HEK293 (cell line): ENCODE measurements around the gene RBM14.

Experiments
- BCL11A ChIP-seq: fragments of 450-650 bp; formaldehyde crosslinking; IDR thresholded peaks from 2 replicates; pipeline ENCODE4 v1.5.1; 2016; ENCODE audit warnings: low read depth, missing biosample characterization, missing genetic modification characterization
- KLF1 ChIP-seq: fragments of 450-650 bp; formaldehyde crosslinking; IDR thresholded peaks from 2 replicates; pipeline ENCODE4 v1.5.1; 2016; ENCODE audit warnings: missing biosample characterization, missing genetic modification characterization
- SALL2 ChIP-seq: fragments of 450-650 bp; formaldehyde crosslinking; IDR thresholded peaks from 2 replicates; pipeline ENCODE4 v1.5.0; 2017; ENCODE audit warnings: missing biosample characterization, mild to moderate bottlenecking, missing genetic modification characterization, borderline replicate concordance
- ZFP37 ChIP-seq: fragments of 450-650 bp; formaldehyde crosslinking; IDR thresholded peaks from 2 replicates; pipeline ENCODE4 v1.5.1; 2016; ENCODE audit warnings: missing biosample characterization, missing genetic modification characterization
- ZFP69B ChIP-seq: fragments of 450-650 bp; formaldehyde crosslinking; IDR thresholded peaks from 2 replicates; pipeline ENCODE4 v1.5.1; 2016; ENCODE audit warnings: missing biosample characterization, missing genetic modification characterization
- ZNF121 ChIP-seq: fragments of 450-650 bp; formaldehyde crosslinking; IDR thresholded peaks from 2 replicates; pipeline ENCODE4 v1.5.1; 2016; ENCODE audit warnings: missing biosample characterization, missing genetic modification characterization
- ZNF2 ChIP-seq: fragments of 450-650 bp; formaldehyde crosslinking; IDR thresholded peaks from 2 replicates; pipeline ENCODE4 v1.5.1; 2016; ENCODE audit warnings: missing biosample characterization, missing genetic modification characterization
- ZNF311 ChIP-seq: fragments of 450-650 bp; formaldehyde crosslinking; IDR thresholded peaks from 2 replicates; pipeline ENCODE4 v1.5.1; 2017; ENCODE audit warnings: missing biosample characterization, missing genetic modification characterization, borderline replicate concordance
- ZNF324 ChIP-seq: fragments of 450-650 bp; formaldehyde crosslinking; IDR thresholded peaks from 2 replicates; pipeline ENCODE4 v1.5.1; 2016; ENCODE audit warnings: missing biosample characterization, missing genetic modification characterization
- ZNF76 ChIP-seq: fragments of 450-650 bp; formaldehyde crosslinking; IDR thresholded peaks from 2 replicates; pipeline ENCODE4; 2016; ENCODE audit warnings: low read depth, missing biosample characterization, missing genetic modification characterization, borderline replicate concordance
- TF ChIP-seq, protein P1 (sequence below): fragments of 450-650 bp; formaldehyde crosslinking; IDR thresholded peaks from 2 replicates; pipeline ENCODE4 v1.5.1; 2016; ENCODE audit warnings: missing biosample characterization, missing genetic modification characterization
- TF ChIP-seq, protein P2 (sequence below): fragments of 450-650 bp; IDR thresholded peaks from 2 replicates; pipeline ENCODE4 v1.5.1; 2018; ENCODE audit warnings: missing biosample characterization, missing genetic modification characterization
- TF ChIP-seq, protein P3 (sequence below): fragments of 450-650 bp; formaldehyde crosslinking; optimal IDR thresholded peaks from 2 replicates; pipeline ENCODE3; 2016; ENCODE audit warnings: missing biosample characterization, mild to moderate bottlenecking, missing genetic modification characterization

DNA sequence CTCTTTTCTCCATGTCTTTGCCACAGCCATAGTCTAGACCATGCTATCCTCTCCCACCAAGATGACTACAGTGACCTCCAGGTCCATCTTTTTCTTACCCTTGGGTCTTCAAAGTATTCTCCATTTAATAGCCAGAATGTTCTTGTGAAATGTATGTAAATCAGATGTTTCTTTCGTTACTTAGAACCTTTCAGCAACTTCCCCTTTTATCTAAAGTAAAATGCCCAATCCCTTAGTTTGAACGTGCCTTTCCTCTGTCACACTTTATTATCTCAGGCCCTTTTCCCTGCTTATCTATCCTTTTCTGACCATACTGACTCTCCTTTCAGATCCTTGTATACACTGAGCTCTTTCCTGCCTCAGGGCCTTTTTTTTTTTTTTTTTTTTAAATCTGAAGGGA, 43.3 kb downstream of the RBM14 start:
- TF ChIP-seq, protein P1, sequence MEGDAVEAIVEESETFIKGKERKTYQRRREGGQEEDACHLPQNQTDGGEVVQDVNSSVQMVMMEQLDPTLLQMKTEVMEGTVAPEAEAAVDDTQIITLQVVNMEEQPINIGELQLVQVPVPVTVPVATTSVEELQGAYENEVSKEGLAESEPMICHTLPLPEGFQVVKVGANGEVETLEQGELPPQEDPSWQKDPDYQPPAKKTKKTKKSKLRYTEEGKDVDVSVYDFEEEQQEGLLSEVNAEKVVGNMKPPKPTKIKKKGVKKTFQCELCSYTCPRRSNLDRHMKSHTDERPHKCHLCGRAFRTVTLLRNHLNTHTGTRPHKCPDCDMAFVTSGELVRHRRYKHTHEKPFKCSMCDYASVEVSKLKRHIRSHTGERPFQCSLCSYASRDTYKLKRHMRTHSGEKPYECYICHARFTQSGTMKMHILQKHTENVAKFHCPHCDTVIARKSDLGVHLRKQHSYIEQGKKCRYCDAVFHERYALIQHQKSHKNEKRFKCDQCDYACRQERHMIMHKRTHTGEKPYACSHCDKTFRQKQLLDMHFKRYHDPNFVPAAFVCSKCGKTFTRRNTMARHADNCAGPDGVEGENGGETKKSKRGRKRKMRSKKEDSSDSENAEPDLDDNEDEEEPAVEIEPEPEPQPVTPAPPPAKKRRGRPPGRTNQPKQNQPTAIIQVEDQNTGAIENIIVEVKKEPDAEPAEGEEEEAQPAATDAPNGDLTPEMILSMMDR (tag by site-specific recombination), result no peak
- no peak for TF ChIP-seq ZFP69B (tag by site-specific recombination)
- TF ChIP-seq, protein P2, sequence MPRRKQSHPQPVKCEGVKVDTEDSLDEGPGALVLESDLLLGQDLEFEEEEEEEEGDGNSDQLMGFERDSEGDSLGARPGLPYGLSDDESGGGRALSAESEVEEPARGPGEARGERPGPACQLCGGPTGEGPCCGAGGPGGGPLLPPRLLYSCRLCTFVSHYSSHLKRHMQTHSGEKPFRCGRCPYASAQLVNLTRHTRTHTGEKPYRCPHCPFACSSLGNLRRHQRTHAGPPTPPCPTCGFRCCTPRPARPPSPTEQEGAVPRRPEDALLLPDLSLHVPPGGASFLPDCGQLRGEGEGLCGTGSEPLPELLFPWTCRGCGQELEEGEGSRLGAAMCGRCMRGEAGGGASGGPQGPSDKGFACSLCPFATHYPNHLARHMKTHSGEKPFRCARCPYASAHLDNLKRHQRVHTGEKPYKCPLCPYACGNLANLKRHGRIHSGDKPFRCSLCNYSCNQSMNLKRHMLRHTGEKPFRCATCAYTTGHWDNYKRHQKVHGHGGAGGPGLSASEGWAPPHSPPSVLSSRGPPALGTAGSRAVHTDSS, result no peak
- TF ChIP-seq ZNF121 (tag by site-specific recombination), result no peak
- no peak for TF ChIP-seq ZNF324
- no peak for TF ChIP-seq BCL11A (tag by site-specific recombination)
- no peak for TF ChIP-seq ZNF76 (tag by site-specific recombination)
- no peak for TF ChIP-seq ZFP37 (tag by site-specific recombination)
- no peak for TF ChIP-seq KLF1
- TF ChIP-seq, protein P3, sequence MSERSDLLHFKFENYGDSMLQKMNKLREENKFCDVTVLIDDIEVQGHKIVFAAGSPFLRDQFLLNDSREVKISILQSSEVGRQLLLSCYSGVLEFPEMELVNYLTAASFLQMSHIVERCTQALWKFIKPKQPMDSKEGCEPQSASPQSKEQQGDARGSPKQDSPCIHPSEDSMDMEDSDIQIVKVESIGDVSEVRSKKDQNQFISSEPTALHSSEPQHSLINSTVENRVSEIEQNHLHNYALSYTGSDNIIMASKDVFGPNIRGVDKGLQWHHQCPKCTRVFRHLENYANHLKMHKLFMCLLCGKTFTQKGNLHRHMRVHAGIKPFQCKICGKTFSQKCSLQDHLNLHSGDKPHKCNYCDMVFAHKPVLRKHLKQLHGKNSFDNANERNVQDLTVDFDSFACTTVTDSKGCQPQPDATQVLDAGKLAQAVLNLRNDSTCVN (tag by site-specific recombination), result no peak
- no peak for TF ChIP-seq ZNF2 (tag by site-specific recombination)
- no peak for TF ChIP-seq ZNF311 (tag by site-specific recombination)
- TF ChIP-seq SALL2 (tag by site-specific recombination), result no peak
